ENCODE data around the gene TGFB3.
A peak's percentile ranks its signal among the peaks of the same experiment; 100 is the strongest.

GRCh38 chr14:75934998-75935628, 46.7 kb downstream of the TGFB3 start:
- no peak for TF ChIP-seq MXI1 (conservative IDR thresholded peaks at IDR 0.05; ENCODE audit: poor library complexity, severe bottlenecking)
- TF ChIP-seq CTCF (IDR thresholded peaks at IDR 0.05; ENCODE audit: poor library complexity, severe bottlenecking) = no peak
- peak; percentile 73 for TF ChIP-seq EP300 (conservative IDR thresholded peaks at IDR 0.05; ENCODE audit: poor library complexity, severe bottlenecking)
- TF ChIP-seq TAF1 (IDR thresholded peaks at IDR 0.05; ENCODE audit: low read depth) = no peak
- TF ChIP-seq SMC3 (conservative IDR thresholded peaks at IDR 0.05; ENCODE audit: poor library complexity) = no peak
